HG03378 (cell line): ENCODE measurements around the gene TMEM255A.
"Not testable (repeated sequence)": the region's sequence is repeated elsewhere in the genome, so short reads cannot be mapped to it uniquely, and the experiment has no call there.

Experiments
- ATAC-seq: cut with Tn5 transposase; IDR thresholded peaks from one replicate; pipeline ENCODE4 v1.9.1; 2021; ENCODE audit warnings: mild to moderate bottlenecking, moderate library complexity; ENCODE audit not compliant: unreplicated experiment

The TMEM255A gene

DNA sequence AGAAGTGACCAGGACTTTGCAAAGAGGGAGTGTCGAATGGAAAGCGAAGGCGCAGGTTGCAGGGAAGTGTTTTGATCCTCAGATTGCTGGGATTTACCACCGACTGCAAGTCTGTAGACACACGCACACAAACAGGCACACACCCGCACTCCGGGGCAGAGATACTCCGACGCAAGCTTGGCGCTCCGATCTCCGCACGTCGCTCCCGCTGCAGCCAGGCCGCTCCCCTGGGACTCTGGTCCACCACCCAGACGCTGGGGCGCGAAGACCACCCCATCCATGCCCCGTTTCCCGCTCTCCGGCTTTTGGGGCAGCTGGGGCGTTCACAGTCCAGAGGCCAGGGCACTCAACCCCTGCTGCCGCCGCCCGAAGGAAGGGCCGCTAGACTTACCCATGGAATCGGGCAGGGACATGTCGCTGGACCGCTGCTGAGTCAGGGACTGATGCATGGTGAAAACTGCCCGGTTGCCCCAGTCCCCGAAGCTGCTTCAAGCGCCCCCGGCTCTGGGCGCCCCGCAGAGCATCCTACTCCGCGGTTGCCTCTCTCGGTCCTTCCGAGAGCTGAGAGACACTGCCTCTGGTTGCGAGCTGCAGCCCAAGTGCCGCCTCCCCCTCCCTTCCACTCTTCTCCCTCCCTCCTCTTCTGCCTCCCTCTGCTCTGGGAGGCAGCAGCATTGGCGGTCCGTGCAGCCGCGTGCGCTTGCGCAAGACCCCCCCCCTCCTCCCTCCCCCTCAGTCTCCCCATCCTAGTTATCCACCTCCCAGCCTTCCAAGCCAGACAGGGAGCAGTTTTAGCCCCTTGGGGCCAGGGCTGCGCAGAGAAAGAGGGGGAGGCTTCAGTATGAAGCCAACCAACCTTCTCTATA is at the start of gene TMEM255A:
Gene TMEM255A, minus strand, starts transcription at position 601 of the 866 bp plus-strand sequence. Its CDS starts 152 bp downstream, at position 449.
- no peak for ATAC-seq

DNA sequence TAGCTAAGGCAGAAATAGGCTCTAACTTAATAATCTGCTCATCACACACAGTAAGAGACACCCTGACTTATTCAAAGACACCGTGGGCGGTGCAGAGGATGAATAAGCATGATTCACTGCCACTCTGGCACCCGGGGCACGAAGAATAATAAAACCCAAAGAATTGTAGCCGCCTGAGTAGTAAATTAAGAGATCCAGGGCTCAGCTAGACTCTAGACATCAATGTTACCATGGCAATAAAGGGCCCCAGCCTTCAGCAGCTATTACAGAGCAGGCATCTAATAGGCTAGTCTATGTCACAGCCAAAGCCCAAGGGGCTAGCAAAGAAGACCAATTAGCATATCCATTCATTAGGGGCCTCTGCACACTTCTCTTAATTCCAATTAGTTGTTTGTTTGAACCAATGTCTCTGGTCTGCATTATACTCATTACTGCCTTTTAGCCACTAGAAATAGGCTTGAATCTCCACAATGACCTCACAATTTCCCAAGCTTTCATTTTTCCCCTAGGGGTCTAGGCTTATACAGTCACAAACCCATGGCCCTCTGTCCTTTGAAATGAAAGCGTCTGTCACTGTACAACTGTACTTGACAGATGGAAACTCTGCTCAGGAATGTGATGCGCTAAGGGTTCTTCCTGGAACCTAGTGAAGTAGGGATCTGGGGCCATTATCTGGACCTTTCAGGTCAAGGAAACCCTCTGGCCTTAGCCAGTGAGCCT is 47.6 kb upstream of the TMEM255A start:
- no peak for ATAC-seq

DNA sequence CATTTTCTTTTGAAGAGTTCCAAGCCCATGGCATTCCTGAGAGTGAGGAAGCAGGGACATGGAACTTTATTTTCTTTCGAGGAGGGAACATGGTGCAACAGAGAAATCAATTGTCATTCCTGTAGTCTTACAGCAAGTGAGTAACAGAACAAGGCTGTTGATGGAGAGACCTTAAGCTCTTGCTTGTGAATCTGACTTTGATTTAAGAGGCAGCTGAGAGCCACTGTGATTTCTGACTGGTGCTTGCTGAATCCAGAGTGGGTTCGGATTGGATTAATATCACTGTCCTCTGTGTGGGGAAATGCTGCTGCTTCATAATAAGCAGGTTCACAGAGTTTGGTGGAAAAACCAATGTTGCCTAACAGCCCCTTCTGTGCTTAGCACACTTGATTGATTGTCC is 45.9 kb upstream of the TMEM255A start:
- no peak for ATAC-seq

DNA sequence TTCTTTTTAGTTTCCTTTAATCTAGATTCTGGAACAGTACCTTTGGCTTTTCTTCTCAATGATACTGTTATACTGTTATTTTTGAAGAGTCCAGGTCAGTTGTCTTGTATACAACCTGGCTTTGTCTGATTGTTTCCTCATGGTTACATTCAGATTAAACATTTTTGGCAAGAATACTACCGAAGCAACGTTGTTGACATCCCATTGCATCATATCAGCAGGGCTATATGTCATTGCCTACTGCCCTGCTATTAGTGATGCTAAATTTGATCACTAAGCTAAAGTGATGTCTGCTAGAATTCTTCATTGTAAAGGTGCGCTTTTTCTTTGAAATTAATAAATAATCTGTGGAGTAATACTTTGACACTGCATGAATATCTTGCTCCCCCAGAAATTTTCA is 44.8 kb upstream of the TMEM255A start:
- ATAC-seq = no peak

DNA sequence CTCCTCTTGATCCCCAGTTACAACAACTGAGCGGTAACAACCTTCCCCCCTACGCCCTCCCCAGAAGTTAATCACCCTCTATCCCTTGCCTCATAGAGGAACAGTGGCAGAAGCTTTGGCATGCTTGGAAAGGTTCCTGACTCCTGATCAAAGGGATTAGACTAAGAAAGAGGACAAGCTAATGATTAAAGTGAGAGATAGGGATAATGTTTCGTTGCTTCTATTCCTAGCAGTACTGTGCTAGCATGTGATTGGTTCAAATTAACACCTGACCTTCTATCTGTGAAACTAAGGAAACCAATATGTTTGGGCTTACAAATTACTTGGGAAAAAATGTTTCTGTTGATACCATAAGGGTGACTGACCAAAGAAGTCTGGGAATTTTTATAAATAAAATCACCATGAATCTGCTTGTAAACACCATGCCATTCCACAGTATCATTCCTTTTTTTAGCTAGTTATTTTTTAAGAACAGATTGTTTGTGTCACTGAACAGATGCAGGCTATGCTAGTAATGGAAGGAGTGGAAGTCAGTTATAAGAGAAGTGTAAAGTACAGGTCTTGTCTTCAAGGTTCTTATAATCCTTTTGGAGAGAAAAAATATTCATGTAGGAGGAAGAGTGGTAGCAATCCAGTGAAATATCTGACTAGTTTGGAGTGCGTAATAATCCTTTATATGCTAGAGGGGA is 39.3 kb upstream of the TMEM255A start:
- no peak for ATAC-seq

DNA sequence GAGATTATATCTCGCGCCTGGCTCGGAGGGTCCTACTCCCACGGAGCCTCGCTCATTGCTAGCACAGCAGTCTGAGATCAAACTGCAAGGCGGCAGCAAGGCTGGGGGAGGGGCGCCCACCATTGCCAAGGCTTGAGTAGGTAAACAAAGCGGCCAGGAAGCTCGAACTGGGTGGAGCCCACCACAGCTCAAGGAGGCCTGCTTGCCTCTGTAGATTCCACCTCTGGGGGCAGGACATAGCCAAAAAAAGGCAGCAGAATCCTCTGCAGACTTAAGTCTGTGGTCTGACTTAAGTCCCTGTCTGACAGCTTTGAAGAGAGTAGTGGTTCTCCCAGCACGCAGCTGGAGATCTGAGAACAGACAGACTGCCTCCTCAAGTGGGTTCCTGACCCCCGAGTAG is 33.3 kb upstream of the TMEM255A start:
- not testable (repeated sequence) for ATAC-seq

DNA sequence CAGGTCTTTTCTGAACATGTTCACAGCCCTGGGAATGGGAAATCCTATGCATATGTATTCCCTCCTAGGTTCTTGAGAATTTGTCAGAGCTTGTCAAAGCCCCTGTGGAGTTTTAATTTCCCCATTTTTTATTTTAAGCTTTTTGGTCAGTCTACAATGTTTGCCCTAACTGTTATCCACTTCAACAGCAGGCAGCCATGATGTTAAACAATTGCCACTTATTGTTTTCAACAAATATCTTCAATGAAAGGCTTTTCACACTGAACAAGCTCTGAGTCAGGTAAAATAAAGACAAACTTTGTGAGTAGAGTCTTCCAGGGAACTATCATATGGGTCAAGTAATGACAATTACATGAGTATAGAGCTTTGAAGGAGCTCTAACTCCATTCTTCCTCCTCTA is 25.6 kb upstream of the TMEM255A start:
- ATAC-seq = no peak

DNA sequence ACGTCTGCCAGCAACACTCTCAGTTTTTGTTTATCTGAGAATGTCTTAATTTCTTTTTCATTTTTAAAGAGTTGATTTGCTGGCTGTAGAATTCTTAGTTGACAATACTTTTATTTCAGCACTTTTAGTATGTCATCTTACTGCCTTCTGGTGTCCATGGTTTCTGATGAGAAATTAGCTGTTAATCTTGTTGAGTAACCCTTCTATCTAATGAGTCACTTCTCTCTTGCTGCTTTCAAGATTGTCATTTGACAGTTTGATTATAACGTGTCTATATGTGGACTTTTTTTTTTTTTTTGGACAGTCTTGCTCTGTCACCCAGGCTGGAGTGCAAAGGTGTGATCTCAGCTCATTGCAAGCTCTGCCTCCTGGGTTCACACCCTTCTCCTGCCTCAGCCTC is 24.0 kb upstream of the TMEM255A start:
- no peak for ATAC-seq

DNA sequence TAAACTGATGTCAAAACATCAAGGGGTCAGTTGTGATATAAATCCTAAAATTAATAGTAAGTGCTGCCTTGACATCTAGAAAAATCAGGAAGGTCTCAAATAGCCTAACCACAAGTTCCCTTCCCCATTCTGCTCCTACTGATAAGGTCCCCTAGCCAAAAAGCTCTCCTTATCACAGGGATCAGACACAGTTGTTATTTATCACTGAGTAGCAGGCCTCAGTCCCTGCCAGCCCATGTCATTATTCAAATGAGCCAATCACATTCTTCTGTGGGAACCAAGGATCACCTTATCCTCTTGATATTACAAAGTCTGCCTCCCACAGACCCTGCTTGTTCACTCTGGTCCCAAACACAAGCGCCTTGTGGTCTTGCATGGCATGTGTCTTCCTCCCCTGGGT is 23.3 kb upstream of the TMEM255A start:
- no peak for ATAC-seq

DNA sequence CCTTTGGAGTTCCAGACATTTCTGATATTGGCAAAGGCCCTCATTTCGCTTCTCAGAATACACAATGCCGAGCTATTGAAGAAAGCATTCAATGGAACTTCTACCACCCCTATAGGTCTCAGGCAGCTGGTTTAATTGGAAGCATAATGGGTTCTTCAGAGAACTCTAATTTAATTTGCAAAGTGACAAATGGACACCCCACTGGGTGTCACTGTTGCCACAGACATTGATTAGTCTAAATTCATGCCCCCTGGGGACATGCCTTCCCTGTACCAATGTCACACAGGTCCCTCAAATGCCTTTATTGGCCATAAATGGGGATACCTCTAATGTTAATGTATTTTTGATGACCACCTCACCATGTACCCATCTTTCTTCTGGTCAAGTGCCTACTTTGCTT is 22.9 kb upstream of the TMEM255A start:
- ATAC-seq = no peak

DNA sequence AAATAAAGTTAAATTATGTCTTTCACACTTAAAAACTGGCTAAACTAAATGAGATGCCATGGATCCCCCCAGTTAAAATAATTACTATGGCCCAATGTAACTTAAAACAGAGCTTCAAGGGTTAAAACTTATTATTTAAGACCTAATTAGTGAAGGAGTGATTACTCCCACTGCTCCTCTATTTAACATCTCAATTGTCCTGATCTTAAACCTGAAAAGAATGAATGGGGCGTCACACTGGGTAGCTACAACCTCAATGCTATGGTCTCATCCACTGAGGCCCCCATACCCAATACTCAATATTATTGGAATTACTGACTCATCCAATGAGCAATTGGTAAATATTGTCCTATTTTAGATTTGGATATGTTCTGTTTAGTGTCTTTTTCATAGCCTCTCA is 21.1 kb upstream of the TMEM255A start:
- ATAC-seq = no peak

DNA sequence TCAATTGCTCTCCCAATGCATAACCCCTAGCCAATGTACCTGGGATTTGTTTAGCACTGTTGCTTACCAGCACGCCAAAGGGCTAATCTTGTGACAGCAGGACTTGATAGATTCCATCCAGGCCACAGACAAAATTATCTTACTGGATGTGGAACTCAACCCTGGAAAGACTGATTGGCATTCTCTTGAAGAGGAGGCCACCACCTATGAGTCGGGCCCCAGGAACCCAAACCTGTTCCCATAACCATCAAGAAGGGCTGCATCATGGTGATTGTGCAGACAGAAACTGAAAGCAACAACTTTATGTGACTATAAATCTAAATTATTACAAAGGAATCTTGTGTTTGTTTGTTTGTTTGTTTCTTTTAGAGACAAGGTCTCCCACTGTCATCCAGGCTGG is 19.9 kb upstream of the TMEM255A start:
- ATAC-seq = no peak

DNA sequence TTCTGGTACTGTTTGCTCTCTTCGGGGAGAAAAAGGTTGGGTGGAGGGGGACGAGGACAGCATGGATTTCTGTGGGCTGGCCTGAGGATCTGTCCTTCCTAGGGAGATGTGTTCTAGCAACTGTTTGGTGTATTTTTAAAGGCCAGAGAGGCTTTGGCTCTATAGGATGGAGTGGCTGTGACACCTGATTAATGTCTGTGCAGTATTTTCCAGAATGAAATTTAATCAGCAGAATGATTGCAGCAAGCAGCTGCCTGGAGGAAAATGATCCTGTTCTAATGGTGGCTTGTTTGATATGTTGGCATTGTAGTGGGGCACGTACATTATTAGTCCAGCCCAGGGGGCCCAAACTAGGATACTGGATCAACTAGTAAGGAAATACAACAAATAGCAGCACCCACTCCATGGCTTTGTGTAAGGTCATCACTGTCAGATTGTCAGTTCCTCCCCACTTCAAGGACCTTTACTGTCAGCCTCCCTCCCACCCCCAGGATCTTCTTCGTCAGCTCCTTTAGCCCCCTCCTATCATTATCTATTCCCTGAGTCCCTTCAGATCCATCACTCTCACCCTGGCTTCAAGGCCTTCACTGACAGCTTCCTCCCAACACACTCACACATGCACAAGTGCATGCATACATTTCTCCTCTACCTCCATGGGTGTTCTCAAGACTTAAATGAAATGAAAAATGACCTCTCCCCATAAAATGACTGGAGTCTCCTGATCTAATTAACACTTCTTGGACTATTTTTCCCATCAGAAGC is 10.4 kb upstream of the TMEM255A start:
- ATAC-seq = no peak

DNA sequence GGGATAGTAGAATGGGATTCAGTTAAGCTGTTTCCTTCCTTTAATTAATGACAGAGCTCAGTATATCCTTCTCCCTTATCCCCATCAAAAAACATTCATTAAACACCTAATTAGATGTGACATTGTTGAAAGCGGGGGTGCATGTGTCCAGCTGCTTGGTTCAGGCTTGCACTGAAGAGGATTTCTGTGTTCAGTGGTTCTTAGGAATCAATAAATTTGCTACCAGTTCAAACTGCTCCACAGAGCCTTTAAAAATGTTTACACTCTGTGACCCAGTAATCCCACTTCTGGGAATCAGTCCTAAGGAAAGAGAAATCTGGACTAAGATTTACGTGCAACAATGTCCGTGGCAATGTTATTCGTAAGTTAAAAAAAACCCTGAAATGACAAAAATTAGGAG is 7.2 kb upstream of the TMEM255A start:
- no peak for ATAC-seq

DNA sequence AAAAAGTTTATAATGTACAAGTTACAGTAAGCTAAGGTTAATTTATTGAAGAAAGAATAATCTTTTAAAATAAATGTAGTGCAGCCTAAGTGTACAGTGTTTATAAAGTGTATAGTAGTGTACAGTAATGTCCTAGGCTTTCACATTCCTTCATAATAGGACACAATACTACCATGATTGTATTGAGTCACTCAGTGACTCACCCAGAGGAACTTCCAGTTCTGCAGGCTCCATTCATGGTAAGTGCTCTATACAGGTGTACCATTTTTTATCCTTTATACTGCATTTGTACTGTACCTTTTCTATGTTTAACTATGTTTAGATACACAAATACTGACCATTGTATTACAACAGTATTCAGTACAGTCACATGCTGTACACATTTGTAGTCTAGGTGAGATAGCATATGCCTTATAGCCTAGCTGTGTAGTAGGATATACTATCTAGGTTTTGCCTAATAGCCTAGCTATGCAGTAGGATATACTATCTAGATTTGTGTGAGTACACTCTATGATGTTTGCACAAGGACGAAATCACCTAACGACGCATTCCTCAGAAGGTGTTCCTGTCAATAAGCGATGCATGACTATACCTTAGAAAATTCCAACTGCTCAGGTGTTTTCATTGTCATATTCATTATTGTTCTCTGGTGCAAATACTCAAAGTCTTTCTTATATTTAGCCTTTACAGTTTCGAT is 5.5 kb upstream of the TMEM255A start:
- no peak for ATAC-seq

DNA sequence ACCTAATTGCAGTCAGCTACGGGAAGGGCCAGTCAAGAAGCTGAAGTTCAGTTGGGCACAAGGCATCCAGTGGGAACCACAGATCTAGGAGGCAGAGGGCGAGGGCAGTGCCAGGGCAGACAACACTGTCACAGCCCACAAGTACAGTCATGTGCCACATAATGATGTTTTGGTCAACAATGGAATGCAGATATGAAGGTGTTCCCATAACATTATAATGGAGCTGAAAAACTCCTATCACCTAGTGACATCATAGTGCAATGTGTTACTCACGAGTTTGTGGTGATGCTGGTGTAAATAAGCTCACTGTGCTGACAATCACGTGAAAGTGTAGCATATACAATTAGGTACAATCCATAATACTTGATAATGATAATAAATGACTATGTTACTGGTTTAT is 4.5 kb upstream of the TMEM255A start:
- no peak for ATAC-seq

DNA sequence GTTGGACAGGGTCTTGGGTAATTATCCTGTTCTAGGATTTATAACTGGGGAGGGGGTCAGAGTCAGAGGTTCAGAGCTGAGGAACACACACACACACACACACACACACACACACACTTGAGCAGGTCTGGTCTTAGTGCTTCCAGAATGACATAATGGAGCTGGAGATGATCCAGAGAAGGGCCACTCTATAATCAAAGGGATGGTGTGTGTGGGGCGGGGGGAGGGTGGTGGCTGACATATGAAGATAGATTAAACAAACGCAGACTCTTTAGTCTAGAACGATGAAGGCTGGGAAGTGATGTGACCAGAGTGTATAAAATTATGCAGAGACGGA is 434 bp upstream of the TMEM255A start:
- no peak for ATAC-seq

DNA sequence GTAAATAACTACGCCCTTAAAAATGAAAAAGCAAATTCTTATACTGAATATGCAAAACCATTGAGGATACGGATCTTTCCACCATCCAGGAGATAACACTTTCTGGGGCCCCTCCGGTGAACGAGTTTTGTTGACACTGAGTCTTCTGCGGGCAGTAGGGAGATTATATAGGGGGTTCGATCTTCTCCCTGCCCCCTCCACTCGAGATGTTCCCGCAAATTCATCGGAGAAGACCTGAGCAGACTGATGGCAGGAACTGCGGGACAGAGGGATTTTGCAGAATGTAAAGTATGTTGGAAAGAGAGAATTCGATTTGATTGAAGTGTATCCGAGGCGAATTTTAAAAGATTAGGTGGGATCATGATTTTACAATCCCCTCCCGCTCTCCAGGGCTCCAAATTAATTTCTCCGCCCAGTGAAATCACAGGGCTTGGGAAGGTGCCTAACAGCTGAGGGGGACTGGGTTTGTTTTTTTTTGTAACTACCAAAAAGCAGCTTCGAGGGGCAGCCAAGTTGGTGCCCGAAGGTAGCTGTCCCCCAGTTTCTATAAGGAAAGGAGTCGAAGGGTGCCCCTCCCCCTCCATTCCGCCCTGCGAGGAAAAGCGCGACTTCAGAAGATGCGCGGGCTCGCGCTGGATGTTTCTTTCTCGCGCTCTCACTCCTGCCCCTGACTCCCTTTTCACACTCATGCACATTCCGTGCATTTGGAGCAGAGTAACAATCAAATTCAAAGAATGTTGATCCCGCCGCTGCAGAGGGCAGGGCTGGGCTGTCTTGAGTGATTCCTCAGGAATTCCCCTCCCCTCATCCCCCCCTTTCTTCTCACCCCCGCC is 1.2 kb downstream of the TMEM255A start:
- ATAC-seq = no peak

DNA sequence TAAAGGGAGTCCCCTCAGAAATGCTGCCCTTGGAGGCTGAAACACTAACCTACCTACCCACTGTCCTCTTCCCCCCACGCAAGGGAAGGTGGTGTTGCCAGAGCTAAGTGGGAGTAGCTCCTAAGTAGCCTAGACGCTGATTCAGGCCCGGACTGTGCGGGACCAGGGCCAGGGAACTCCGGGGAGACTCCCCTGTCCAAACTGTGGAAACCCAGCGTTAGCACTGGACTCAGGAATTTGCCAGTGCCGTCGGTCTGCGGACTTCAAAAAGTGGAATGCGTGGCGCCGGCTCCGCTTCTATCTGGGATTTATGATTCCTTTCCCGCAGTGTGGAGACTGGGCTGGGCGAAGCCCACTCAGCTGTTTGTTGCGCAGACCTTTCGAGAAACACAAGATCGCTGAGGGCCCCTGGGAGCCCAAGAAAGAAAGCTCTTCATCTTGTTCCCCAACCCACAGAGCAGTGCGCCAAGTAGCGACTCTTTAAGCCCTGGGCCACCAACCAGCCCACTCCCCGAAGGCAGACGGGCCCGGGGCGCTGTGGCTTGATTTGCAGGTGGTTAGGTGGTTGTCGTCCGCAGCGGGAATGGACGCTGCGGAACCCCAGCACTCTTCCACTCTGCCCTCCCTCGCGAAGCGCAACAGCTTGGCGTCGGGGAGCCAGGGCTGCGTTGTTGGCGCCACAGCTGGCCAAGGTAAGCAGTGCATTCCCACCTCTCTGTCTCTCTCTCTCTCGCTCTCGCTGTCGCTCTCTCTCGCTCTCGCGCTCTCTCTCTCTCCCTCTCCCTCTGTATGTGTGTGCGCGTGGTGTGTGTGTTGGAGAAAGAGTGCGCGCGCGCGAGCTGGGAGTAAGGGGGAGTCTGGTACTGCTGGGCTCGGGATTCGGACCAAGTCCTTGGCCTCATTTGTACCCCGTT is 2.0 kb downstream of the TMEM255A start:
- ATAC-seq = peak; percentile 87
